GM19467 (cell line): ENCODE data around the gene PCDHB2.
"Not testable (repeated sequence)": the region's sequence is repeated elsewhere in the genome, so short reads cannot be mapped to it uniquely, and the experiment has no call there.

ENCODE experiments used
- ATAC-seq: cut with Tn5 transposase; IDR thresholded peaks from one replicate; pipeline ENCODE4 v1.9.1; 2021; ENCODE audit warnings: mild to moderate bottlenecking, moderate library complexity; ENCODE audit not compliant: unreplicated experiment

Gene PCDHB2

GRCh38 chr5:141094481-141095262, at the start of gene PCDHB2:
TSS of gene PCDHB2 (plus strand) at chr5:141094615. CDS start at chr5:141094791, 176 bp downstream.
- no peak for ATAC-seq

DNA sequence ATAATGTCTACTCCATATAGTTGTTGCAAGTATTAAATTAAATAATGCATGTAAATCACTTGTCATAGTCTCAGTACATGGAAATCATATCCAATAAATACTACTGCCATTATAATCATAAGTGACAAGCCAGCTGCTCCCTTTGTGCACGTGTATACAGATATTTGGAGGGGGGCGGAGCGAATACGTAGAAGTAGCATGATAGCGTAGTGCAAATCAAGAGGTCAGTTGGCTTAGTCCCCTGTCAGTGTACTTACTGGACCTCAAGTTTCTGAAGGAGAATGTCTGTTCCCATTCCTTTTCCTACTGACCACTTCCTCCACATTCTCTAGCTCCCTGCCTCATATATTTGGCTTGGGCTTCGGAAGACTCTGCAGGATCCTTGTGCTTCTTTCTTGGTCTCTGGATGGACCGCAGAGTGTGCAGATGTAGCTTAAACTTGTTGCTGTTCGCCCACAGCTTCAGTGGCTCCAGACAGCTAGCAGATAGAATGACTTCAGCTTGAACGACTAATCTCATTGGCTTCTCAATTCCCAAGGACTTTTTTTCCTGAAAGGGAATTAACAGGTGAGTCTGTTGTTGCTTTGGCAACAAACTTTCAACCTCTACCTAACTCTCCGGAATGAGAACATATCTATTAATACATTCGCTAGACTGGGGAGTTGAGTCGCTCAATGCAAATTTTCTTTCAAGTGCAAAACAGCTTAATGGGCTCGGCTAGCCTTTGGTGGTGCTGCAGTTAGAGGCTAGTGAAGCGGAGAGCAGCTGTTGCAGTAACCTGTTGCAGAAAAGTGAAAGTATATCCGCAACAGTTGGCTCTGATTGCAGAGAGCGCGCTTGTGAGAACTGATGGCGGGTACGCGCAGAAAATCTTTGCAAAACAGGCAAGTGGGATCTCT, 43.5 kb upstream of the PCDHB2 start, which contains the start of gene PCDHB1:
TSS of gene PCDHB1 (plus strand) at position 753 of the 899 bp plus-strand sequence. CDS start at position 850, 97 bp downstream.
- no peak for ATAC-seq

DNA sequence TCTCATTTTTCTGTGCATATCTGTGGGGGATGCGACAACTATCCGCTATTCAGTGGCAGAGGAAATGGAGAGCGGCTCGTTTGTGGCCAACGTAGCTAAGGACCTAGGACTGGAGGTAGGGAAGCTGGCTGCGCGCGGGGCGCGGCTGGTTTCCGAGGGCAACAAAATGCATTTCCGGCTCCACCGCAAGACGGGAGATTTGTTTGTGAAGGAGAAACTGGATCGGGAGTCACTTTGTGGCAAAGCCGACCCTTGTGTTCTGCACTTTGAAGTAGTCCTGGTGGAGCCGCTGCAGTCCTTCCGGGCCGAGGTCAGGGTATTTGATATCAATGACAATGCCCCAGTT, 42.9 kb upstream of the PCDHB2 start:
- ATAC-seq: no peak

DNA sequence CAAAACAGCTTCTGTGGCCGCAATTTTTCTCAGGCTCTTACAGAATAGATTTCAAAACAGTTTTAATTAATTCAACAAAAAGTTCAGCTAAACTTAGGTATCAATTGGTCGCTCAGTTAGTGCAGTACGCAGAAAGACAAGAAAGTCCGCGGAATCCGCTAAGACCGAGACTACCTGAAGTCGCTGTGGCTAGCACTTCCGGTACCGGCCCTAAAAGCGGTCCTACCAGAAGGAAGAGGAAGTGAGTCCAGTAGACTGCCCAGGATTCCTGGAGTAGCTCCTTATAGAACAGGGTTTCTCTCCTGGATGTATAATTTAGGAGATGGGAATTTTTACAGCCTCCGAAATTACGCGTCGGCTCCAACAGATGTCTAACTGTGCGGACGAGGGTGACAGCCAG, 16.6 kb upstream of the PCDHB2 start:
- no peak for ATAC-seq

- no peak for ATAC-seq
Measured at GRCh38 chr5:141082228-141082627, 12.2 kb upstream of the PCDHB2 start.

DNA sequence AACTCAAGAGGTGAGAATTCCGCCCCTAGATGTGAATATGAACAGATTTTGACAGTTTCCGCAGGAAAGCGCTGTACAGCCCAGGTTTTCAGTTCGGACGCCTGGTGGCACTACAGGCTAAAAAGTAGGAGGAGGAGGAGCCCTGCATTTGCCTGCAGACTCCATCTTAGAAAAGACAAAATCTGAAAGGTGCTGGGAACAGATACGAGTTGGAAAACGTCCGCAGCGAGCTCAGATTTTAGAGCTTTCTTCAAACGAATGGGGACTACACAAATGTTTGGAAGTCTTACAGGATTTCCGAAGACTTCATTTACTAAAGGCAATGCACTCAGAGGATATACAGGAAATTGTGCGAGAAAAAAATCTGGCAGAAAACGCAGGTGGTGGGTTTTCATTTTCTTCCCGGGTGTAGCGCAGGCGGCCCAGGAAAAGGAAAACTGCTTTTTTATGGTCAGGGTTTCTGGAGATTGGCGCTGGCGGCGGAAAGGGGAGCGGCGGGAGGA, 9.9 kb upstream of the PCDHB2 start:
- ATAC-seq: no peak

DNA sequence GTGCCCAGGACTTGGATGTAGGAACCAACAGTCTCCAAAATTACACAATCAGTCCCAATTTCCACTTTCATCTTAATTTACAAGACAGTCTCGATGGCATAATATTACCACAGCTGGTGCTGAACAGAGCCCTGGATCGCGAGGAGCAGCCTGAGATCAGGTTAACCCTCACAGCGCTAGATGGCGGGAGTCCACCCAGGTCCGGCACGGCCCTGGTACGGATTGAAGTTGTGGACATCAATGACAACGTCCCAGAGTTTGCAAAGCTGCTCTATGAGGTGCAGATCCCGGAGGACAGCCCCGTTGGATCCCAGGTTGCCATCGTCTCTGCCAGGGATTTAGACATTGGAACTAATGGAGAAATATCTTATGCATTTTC, 837 bp downstream of the PCDHB2 start:
- ATAC-seq: no peak

DNA sequence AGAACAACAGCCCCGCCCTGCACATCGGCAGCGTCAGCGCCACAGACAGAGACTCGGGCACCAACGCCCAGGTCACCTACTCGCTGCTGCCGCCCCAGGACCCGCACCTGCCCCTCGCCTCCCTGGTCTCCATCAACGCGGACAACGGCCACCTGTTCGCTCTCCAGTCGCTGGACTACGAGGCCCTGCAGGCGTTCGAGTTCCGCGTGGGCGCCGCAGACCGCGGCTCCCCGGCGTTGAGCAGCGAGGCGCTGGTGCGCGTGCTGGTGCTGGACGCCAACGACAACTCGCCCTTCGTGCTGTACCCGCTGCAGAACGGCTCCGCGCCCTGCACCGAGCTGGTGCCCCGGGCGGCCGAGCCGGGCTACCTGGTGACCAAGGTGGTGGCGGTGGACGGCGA, 1.8 kb downstream of the PCDHB2 start:
- not testable (repeated sequence) for ATAC-seq

DNA sequence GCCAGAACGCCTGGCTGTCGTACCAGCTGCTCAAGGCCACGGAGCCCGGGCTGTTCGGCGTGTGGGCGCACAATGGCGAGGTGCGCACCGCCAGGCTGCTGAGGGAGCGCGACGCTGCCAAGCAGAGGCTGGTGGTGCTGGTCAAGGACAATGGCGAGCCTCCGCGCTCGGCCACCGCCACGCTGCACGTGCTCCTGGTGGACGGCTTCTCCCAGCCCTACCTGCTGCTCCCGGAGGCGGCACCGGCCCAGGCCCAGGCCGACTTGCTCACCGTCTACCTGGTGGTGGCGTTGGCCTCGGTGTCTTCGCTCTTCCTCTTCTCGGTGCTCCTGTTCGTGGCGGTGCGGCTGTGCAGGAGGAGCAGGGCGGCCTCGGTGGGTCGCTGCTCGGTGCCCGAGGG, 2.2 kb downstream of the PCDHB2 start:
- ATAC-seq: not testable (repeated sequence)

GRCh38 chr5:141100243-141100805, 5.9 kb downstream of the PCDHB2 start, which contains the start of gene PCDHB3:
TSS of gene PCDHB3 (plus strand) at chr5:141100473. CDS start at chr5:141100650, 177 bp downstream.
- ATAC-seq: no peak

- no peak for ATAC-seq
Measured at GRCh38 chr5:141101059-141101458, 6.6 kb downstream of the PCDHB2 start.

DNA sequence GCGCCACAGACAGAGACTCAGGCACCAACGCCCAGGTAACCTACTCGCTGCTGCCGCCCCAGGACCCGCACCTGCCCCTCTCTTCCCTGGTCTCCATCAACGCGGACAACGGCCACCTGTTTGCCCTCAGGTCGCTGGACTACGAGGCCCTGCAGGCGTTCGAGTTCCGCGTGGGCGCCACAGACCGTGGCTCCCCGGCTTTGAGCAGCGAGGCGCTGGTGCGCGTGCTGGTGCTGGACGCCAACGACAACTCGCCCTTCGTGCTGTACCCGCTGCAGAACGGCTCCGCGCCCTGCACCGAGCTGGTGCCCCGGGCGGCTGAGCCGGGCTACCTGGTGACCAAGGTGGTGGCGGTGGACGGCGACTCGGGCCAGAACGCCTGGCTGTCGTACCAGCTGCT, 7.7 kb downstream of the PCDHB2 start:
- not testable (repeated sequence) for ATAC-seq

DNA sequence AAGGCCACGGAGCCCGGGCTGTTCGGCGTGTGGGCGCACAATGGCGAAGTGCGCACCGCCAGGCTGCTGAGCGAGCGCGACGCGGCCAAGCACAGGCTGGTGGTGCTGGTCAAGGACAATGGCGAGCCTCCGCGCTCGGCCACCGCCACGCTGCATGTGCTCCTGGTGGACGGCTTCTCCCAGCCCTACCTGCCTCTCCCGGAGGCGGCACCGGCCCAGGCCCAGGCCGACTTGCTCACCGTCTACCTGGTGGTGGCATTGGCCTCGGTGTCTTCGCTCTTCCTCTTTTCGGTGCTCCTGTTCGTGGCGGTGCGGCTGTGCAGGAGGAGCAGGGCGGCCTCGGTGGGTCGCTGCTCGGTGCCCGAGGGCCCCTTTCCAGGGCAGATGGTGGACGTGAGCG, 8.1 kb downstream of the PCDHB2 start:
- not testable (repeated sequence) for ATAC-seq

- ATAC-seq: no peak
Measured at GRCh38 chr5:141105350-141105749, 10.9 kb downstream of the PCDHB2 start.

DNA sequence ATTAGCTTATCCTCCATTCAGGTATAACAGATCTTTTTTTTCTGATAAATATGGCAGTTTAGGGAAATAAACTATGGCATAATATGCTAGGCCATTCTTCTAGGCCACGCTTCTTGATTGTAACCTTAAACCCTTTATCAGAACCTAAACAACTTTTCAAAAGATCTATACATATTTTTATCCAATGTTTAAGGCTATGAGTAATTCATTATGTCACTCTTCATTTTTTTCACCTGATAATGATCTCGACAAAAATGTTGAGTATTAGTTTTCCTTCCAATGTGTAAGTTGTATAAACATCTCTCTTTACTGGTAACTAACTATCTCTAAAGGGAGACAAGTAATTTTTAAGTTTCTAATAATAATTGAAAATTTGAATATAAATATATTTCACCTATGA, 24.8 kb downstream of the PCDHB2 start:
- no peak for ATAC-seq

DNA sequence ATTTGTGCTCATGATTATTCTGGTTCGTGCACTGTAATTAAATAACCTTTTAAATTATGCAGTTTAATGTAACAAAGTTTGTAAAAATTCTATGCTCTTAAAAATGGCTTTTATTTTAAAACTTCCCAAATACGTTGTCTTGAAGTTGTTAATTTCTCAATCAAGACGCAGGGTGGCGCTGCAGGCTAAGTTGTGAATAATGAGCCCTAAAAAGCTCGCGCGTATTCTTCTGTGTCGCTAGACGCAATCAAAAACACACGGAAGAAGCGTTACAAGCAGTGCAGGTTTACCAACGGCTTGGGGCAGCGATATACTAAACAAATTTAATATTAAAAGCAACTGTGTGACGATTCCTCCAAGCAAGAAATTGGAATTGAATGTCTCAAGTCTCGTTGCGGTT, 27.1 kb downstream of the PCDHB2 start, which contains the start of gene PCDHB4:
TSS of gene PCDHB4 (plus strand) at position 256 of the 400 bp plus-strand sequence. CDS start 181 bp downstream, outside the sequence.
- no peak for ATAC-seq

DNA sequence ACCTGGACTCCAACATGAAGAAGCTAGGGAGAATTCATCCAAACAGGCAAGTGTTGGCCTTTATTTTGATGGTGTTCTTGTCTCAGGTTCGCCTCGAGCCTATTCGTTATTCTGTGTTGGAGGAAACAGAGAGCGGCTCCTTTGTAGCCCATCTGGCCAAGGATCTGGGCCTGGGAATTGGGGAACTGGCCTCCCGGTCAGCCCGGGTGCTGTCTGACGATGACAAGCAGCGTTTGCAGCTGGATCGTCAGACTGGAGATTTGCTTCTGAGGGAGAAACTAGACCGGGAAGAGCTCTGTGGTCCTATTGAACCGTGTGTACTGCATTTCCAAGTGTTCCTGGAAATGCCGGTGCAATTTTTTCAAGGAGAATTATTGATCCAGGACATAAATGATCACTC, 27.6 kb downstream of the PCDHB2 start:
- ATAC-seq: no peak

DNA sequence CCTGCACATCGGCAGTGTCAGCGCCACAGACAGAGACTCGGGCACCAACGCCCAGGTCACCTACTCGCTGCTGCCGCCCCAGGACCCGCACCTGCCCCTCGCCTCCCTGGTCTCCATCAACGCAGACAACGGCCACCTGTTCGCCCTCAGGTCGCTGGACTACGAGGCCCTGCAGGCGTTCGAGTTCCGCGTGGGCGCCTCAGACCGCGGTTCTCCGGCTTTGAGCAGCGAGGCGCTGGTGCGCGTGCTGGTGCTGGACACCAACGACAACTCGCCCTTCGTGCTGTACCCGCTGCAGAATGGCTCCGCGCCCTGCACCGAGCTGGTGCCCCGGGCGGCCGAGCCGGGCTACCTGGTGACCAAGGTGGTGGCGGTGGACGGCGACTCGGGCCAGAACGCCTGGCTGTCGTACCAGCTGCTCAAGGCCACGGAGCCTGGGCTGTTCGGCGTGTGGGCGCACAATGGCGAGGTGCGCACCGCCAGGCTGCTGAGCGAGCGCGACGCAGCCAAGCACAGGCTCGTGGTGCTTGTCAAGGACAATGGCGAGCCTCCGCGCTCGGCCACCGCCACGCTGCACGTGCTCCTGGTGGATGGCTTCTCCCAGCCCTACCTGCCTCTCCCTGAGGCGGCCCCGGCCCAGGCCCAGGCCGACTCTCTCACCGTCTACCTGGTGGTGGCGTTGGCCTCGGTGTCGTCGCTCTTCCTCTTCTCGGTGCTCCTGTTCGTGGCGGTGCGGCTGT, 29.2 kb downstream of the PCDHB2 start:
- ATAC-seq: not testable (repeated sequence)

GRCh38 chr5:141127305-141127704, 32.9 kb downstream of the PCDHB2 start:
- ATAC-seq: no peak

DNA sequence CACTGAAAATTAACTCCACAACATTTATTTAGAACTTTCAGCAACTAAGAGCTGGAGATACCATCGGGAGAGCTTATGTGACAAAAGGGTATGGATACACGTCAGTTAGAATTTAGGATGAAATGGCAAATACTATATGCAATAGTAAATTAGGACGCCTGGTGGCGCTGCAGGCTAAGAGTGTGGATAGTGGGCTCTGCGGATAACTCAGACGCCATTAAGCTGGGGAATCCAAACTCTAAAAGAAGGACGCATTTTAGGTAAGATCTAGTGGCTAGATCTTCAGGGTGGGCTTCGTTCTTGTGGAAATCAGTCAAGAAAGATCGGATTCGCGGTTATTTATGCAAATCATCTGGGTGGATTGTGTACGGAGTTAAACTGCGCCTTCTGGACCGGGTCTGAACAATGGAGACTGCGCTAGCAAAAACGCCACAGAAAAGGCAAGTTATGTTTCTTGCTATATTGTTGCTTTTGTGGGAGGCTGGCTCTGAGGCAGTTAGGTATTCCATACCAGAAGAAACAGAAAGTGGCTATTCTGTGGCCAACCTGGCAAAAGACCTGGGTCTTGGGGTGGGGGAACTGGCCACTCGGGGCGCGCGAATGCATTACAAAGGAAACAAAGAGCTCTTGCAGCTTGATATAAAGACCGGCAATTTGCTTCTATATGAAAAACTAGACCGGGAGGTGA, 40.8 kb downstream of the PCDHB2 start, which contains the start of gene PCDHB5:
TSS of gene PCDHB5 (plus strand) at position 177 of the 688 bp plus-strand sequence. CDS start at position 406, 229 bp downstream.
- ATAC-seq: no peak
